Measurements from ENCODE around the gene C15orf40. TPM values are rescaled to one million over a fixed set of nuclear protein-coding genes. Genes with fewer than 3 reads are reported as not detected.

C15orf40 gene
- total and polyA plus RNA-seq, 4 donors, result 7.3 to 25.2 (median 11.3) TPM

- Histone ChIP-seq H3K4me1 (ENCODE audit: control insufficient read depth in 4 of 4, insufficient read depth in 4 of 4, low read length in 3 of 4) (peaks cover 8 to 39% (median 33%) of the 10 kb centered on the region in 4 donors), H3K4me3 (ENCODE audit: low read depth in 1 of 3, low read length in 3 of 3) (no peak overlapping the region), H3K9ac (ENCODE audit: low read depth in 1 of 2, low read length in 2 of 2) (no peak overlapping the region), H3K36me3 (ENCODE audit: control insufficient read depth in 4 of 4, insufficient read depth in 3 of 4, low read depth in 1 of 4, low read length in 3 of 4) (no peaks in the 10 kb centered on the region), H3K27ac (ENCODE audit: low read depth in 1 of 2, low read length in 2 of 2) (no peak overlapping the region), H3K9me3 (ENCODE audit: control insufficient read depth in 4 of 4, low read length in 3 of 4) (no peaks in the 10 kb centered on the region), H3K27me3 (ENCODE audit: control insufficient read depth in 4 of 4, insufficient read depth in 4 of 4, low read length in 3 of 4) (no peaks in the 10 kb centered on the region)
- DNase-seq (ENCODE audit: low spot score), result no peak
- 88% methylated on average over 4 of the region's 4 CpGs for WGBS
- no peak for TF ChIP-seq GABPA (IDR thresholded peaks at IDR 0.05 in 1 of 2, conservative IDR thresholded peaks at IDR 0.05 in 1 of 2)
- no peak for TF ChIP-seq HNF4A (conservative IDR thresholded peaks at IDR 0.05)
- TF ChIP-seq FOXA1 (IDR thresholded peaks at IDR 0.05), result no peak
- no peak for TF ChIP-seq RXRA (IDR thresholded peaks at IDR 0.05)
- TF ChIP-seq SP1 (IDR thresholded peaks at IDR 0.05), result no peak
- no peak for TF ChIP-seq MAX (IDR thresholded peaks at IDR 0.05)
- no peak for TF ChIP-seq CTCF (IDR thresholded peaks at IDR 0.05; ENCODE audit: low read depth, low read length, missing input control)
- no peak for TF ChIP-seq JUND (IDR thresholded peaks at IDR 0.05)
- no peak for TF ChIP-seq ATF3 (IDR thresholded peaks at IDR 0.05)
- TF ChIP-seq REST (IDR thresholded peaks at IDR 0.05), result no peak
- no peak for TF ChIP-seq YY1 (IDR thresholded peaks at IDR 0.05)
- no peak for TF ChIP-seq FOXA2 (IDR thresholded peaks at IDR 0.05)
- no peak for TF ChIP-seq EGR1 (IDR thresholded peaks at IDR 0.05; ENCODE audit: low read depth in 2 of 2)
- no peak for TF ChIP-seq RAD21 (IDR thresholded peaks at IDR 0.05)
- TF ChIP-seq HNF4G (IDR thresholded peaks at IDR 0.05), result no peak
- no peak for TF ChIP-seq TAF1 (conservative IDR thresholded peaks at IDR 0.05)
- TF ChIP-seq ZBTB33 (IDR thresholded peaks at IDR 0.05), result no peak
- TF ChIP-seq NR2F2 (IDR thresholded peaks at IDR 0.05), result no peak
Measured at GRCh38 chr15:82968066-82968465, 43.4 kb downstream of the C15orf40 start.

All from liver (tissue), 9 donors.